Smooth muscle cell of bladder (primary cell): ENCODE measurements around the gene PARN. TPM values are rescaled to one million over a fixed set of nuclear protein-coding genes. Genes with fewer than 3 reads are reported as not detected.

Experiments used
- total RNA-seq: library from RNA; depleted of rRNA; stranded (reverse); fragments of >200 nt; gene quantifications from 2 replicates; pipeline ENCODE4 v1.2.3, GENCODE V29; 2014

Gene PARN
- total RNA-seq: 27.7 and 31.1 TPM in 2 replicates

GRCh38 chr16:14629919-14630619, at the start of gene PARN:
Gene PARN, minus strand, starts transcription at chr16:14630260. Its CDS starts 135 bp downstream, at chr16:14630125.

DNA sequence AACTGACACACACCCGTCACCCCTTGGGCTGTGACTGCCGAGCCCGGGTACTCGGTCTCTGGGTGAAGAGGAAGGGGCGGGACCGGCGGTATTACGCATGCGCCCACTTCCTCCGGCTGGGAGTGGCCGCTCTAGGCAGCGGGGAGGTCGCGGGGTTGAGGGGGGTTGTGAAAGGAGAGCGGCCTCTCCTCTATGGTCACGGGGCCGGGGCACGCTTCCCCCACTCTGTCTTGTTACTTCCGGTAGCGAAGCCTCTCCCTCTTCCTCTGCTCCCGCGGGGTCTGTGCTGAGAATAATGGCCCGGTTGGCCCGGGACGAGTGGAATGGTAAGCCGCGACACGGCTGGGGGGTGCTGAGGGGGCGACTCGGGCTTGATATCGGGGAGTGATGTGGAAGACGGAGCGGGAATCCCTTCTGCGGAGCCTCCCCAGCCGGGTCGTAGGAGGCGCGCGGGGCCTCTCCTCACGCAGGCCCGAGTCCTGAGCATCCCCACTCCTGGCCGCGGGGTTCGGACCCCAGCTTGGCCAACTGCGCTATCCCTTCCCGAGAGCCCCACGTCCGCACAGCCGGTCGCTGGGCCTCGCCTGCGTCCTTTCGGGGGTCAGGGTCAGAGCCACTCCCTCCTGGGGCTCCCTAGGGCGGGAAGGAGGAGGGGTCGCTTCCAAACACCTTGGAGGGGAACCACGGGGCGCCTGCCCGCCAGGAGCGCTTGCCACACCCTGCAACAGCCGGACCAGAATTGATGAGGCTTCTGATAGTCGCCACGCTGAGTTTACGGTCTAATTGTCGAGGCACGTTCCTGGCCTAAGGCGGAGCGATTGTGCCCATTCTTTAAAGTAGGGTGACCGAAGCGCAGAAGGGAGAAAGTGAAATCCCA, 2.9 kb upstream of the PARN start, which contains the start of gene BFAR:
BFAR (plus strand) TSS at position 259 of the 877 bp plus-strand sequence. CDS start 11,396 bp downstream, outside the sequence.

Other genes starting within 250 kb of the PARN start
- 57.2 and 58.2 TPM in 2 replicates for gene BFAR, start 2.7 kb upstream of the PARN start, total RNA-seq
- not detected in 2 replicates for gene PLA2G10, start 64.0 kb upstream of the PARN start, total RNA-seq
- 0.57 and 1.5 TPM in 2 replicates for gene NPIPA3, start 73.2 kb upstream of the PARN start, total RNA-seq
- gene NPIPA2, start 112.3 kb upstream of the PARN start, total RNA-seq: 1.5 TPM in 1 of 2 replicates, not detected in the other
- gene NOMO1, start 203.5 kb upstream of the PARN start, total RNA-seq: 113 and 138 TPM in 2 replicates